Stimulated activated CD8-positive, alpha-beta memory T cell treated with anti-CD3 and anti-CD28 coated beads, Interleukin-7, amount 100 ng/mL, for 48 hours (primary cell): ENCODE data around the gene PSKH1.
"Not testable (repeated sequence)": the region's sequence is repeated elsewhere in the genome, so short reads cannot be mapped to it uniquely, and the experiment has no call there.

ENCODE experiments used
- DNase-seq, 2 donors: peaks; one replicate each; pipeline ENCODE4 v3.0.0-alpha.2; 2020; ENCODE audit warnings: low read depth in 1 of 2; ENCODE audit errors: extremely low read depth in 1 of 2

Gene PSKH1

GRCh38 chr16:67923414-67924116, 30.5 kb downstream of the PSKH1 start:
- DNase-seq: no peak

DNA sequence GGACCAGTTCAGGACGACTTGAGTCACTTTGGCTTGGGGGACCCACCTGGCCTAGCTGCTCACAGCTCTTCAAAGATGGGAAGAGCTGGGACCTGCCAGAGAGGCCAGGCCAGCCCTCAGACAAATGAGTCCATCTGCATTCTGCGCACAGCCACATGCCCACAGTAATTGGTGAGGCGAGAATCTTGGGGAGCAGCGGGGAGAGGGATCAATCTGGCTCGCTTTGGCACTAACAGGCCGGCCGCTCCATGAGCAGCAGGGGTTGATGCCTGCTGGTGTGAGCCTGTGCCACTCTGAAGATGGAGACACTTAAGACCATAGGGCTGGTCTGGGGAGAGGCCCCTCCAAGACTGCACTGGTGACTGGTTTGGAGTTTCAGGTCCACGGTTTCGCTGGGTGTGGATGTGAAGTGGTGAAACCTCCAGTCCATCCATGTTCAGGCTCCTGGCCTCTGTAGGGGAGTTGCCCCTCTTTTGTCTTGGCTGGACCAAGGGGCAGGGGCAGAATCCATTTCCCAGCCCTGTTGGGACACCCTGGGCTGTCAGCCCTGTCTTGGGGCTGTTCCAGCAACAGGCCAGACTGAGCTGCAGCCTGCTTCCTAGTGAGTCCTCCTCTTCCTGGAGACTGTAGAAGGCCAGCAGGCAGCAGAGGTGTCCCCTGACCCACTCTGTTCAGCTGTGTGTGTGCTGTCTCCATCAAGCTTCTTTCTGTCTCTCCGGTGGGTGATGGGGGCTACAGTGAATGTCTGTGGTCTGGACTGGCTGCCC, 31.3 kb downstream of the PSKH1 start:
- no peak for DNase-seq

DNA sequence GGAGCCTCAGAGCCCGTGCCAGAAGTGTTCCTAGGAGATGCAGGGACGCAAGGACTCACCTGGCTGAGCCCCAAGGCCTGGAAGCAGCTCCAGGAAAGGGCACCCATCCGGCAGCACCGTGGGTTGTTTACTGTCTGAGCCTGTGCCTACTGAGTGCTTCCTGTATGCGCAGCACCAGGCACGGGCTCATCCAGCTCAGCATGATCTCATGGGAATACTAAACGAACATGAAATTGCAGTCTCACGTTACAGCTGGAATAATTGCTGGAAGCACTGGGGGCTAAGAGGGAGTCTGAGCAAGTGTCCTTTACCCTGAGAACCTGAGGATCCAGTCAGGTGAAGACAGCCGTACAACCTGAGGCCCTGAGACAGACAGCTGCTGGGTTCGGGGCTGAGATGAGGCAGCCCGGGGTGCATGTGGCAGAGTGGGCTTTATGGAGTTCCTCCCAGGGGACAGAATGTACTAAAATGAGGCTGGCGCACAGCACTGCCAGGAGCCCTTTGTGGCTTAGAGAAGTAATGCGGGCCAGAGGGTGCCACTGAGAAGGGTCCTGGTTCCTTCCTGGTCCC, 33.2 kb downstream of the PSKH1 start:
- no peak for DNase-seq

DNA sequence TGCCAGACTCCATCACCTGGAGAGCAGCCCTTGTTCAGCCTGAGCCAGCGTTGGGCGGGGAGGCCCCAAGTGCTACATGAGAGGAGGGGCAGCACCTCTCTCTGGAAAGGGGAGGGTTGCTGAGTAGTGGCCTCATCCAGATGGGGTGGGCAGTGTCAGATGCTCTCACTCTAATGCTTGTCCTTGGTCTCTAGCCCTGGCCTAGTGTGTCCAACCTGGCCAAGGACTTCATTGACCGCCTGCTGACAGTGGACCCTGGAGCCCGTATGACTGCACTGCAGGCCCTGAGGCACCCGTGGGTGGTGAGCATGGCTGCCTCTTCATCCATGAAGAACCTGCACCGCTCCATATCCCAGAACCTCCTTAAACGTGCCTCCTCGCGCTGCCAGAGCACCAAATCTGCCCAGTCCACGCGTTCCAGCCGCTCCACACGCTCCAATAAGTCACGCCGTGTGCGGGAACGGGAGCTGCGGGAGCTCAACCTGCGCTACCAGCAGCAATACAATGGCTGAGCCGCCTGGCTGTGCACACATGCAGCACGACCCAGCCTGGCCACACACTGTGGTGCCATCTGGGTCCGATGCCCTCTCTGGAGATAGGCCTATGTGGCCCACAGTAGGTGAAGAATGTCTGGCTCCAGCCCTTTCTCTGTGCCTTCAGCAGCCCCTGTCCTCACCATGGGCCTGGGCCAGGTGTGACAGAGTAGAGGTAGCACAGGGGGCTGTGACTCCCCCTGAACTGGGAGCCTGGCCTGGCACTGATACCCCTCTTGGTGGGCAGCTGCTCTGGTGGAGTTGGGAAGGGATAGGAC, 34.3 kb downstream of the PSKH1 start:
- no peak for DNase-seq

- DNase-seq: no peak
These were observed 35.1 kb downstream of the PSKH1 start for GRCh38 chr16:67928147-67928546.

GRCh38 chr16:67928561-67929364, 35.7 kb downstream of the PSKH1 start:
- DNase-seq: peak in 1 of 2 donors; percentile 60

GRCh38 chr16:67930191-67930590, 37.1 kb downstream of the PSKH1 start:
- no peak for DNase-seq

DNA sequence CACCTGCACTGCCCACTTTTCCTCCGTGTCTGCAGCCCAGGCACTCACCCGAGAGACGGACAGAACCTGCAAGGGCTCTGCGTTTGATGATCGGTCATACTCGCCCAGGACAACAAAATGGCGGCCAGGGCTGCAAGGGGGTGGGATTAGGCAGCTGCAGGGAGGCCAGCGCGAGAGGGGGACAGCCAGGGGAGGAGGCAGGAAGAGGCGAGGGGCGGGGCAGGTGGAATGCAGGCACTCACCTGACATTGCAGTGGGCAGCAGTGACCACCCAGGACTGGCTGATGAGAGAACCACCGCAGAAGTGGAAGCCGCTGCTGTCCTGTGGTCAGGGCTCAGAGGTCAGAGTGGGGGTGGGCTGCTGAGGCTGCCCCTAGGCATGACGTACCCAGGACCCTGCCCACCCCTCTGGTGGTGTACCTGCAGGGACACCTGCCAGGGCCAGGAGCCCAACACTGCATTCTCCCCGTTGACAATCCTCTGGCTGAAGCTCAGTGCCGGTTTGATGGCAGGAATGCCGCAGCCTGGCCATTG, 37.7 kb downstream of the PSKH1 start:
- DNase-seq: no peak

- DNase-seq: no peak
These were observed 38.8 kb downstream of the PSKH1 start, which contains the start of gene CTRL for GRCh38 chr16:67931712-67932461. Gene CTRL (minus strand): TSS chr16:67931862. CDS start chr16:67931852, 10 bp downstream.

DNA sequence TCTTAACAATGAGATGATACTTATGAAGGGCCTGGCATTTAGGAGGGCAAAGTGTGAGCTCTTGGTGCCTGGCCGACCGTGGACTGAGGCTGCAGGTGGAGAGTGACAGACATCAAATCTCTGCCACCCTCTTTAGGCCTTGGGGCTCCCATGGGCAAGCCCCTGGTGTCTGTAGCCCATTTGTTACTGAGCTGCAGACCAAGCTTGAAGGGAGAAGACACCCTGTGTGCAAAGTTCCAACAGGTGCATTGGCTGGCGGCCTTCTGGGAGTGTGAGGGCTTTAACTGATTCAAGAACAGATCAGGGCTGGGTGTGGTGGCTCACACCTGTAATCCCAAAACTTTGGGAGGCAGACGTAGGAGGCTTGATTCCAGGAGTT, 39.4 kb downstream of the PSKH1 start:
- DNase-seq: no peak

DNA sequence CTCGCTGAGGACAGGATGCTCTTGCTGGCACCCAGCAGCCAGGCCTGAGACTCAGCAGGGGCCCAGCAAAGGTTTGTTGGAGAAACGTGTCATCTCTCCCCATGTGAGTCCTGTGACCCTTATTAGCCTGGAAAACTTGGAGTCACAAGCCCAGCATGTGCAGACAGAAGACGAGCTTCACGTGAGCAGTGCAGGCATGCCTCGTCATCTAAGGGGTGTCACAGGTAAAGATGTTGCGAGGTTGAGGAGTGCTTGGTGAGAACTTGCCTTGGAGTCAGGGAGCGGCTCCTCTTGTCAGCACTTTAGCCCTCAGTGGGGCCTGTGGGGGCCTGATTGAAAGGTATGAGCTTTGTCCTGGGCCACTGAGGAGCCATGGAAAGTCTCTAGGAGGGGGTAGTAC, 40.8 kb downstream of the PSKH1 start:
- DNase-seq: no peak

DNA sequence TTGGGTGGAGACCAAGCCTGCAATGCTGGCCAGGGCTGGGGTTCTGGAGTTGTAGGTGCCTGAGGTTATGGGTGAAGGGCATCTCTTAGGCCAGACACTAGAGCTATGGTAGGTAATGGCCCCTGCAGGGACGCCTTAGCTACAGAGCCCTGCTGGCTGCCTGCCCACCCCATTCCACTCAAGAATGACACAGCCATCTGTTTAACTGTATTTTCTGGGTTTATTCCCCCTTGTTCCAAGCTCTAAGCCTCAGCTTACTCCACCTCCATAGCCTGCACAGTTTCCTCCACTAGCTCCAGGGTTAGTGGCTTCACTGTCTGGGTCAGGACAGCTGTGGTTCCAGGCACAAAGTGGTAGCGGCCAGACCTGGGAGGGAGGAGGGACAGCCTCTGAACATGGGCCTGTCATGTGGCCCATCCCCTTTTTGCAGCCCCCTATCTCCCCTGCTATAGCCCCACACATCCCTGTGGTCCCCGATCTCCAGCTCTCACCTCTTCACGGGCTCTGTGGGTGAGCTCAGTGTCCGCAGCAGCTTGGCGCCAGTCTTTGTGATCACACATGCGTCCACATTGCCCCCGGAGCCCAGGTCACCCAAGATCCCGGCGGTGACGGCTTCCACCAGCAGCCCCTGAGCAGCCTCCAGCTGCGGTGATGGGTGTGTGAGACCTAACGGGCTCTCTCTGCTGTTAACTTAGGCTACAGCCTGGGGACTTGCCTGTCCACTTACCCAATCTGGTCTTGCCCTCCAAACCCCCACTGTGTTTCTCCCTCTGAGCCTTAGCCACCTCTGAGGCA, 41.4 kb downstream of the PSKH1 start:
- no peak for DNase-seq

DNA sequence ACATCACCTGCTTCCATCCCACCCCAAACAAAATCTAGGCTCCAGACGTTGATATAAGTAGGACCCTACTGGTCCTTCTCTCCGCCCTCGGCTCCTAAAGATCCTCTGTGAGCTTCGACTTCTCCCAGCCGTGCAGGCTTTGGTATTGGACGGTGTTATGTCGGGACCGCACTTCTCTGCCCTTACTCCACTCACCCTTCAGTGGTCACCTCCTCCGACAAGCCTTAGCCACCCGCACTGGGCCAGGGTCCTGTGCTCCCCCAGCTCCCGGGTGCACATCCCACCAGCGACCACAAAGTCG, 42.0 kb downstream of the PSKH1 start:
- no peak for DNase-seq

GRCh38 chr16:67935402-67936123, 42.5 kb downstream of the PSKH1 start:
- DNase-seq: peak; percentile 95 to 98

GRCh38 chr16:67936124-67936879, 43.2 kb downstream of the PSKH1 start, which contains the start of gene PSMB10:
Gene PSMB10 (minus strand): TSS chr16:67936850. CDS start chr16:67936749, 101 bp downstream.
- DNase-seq: peak in 1 of 2 donors; percentile 50

GRCh38 chr16:67936880-67937605, 44.0 kb downstream of the PSKH1 start:
- peak in 1 of 2 donors; percentile 64 for DNase-seq

- not testable (repeated sequence) for DNase-seq
These were observed 44.7 kb downstream of the PSKH1 start for GRCh38 chr16:67937713-67938112.
